GM19463 (cell line): ENCODE results near the gene LY6G5B.

Source experiments
- ATAC-seq: cut with Tn5 transposase; IDR thresholded peaks from one replicate; pipeline ENCODE4 v1.9.1; 2021; ENCODE audit warnings: mild to moderate bottlenecking, moderate library complexity; ENCODE audit not compliant: unreplicated experiment

The LY6G5B gene

GRCh38 chr6:31662124-31662723 is 7.6 kb upstream of the LY6G5B start:
- ATAC-seq, result no peak

- ATAC-seq, result no peak
Measured at GRCh38 chr6:31663126-31663960, 6.4 kb upstream of the LY6G5B start.

- ATAC-seq, result no peak
Measured at GRCh38 chr6:31663961-31664789, 5.6 kb upstream of the LY6G5B start.

GRCh38 chr6:31664790-31665500 is 4.8 kb upstream of the LY6G5B start, which contains the start of gene GPANK1:
Gene GPANK1 (minus strand): TSS chr6:31664997. CDS start chr6:31664478, 519 bp downstream.
- ATAC-seq, result no peak

- peak; percentile 79 for ATAC-seq
Measured at GRCh38 chr6:31665501-31666336, 4.1 kb upstream of the LY6G5B start, which contains the start of gene CSNK2B. Gene CSNK2B (plus strand): TSS chr6:31666080. CDS start chr6:31666832, 752 bp downstream.

- ATAC-seq, result no peak
Measured at GRCh38 chr6:31666337-31666965, 3.3 kb upstream of the LY6G5B start.

- no peak for ATAC-seq
Measured at GRCh38 chr6:31676322-31676903, 6.6 kb downstream of the LY6G5B start.

GRCh38 chr6:31676904-31677303 is 7.1 kb downstream of the LY6G5B start:
- no peak for ATAC-seq

GRCh38 chr6:31677955-31678354 is 8.2 kb downstream of the LY6G5B start:
- ATAC-seq, result no peak

GRCh38 chr6:31680226-31681134 is 10.7 kb downstream of the LY6G5B start, which contains the start of gene LY6G5C:
Gene LY6G5C (minus strand): TSS chr6:31681067. CDS start chr6:31680373, 694 bp downstream.
- no peak for ATAC-seq

GRCh38 chr6:31681135-31681671 is 11.4 kb downstream of the LY6G5B start:
- no peak for ATAC-seq

GRCh38 chr6:31683591-31683990 is 13.8 kb downstream of the LY6G5B start:
- ATAC-seq, result no peak

GRCh38 chr6:31686483-31686882 is 16.7 kb downstream of the LY6G5B start:
- ATAC-seq, result no peak

- no peak for ATAC-seq
Measured at GRCh38 chr6:31687321-31687720, 17.5 kb downstream of the LY6G5B start.

GRCh38 chr6:31687860-31688693 is 18.3 kb downstream of the LY6G5B start:
- ATAC-seq, result no peak

GRCh38 chr6:31689249-31690110 is 19.7 kb downstream of the LY6G5B start:
- no peak for ATAC-seq
